ENCODE data around the gene HEXD. TPM values are rescaled to one million over a fixed set of nuclear protein-coding genes. Genes with fewer than 3 reads are reported as not detected.

The HEXD gene
- total and polyA plus RNA-seq, 4 donors = 5.6 to 19.9 (median 12.2) TPM

GRCh38 chr17:82491196-82491530 is 73.0 kb downstream of the HEXD start:
- no peak for DNase-seq (ENCODE audit: low spot score)
- Histone ChIP-seq H3K9me3 (ENCODE audit: control insufficient read depth in 4 of 4, low read length in 3 of 4) (no peaks in the 10 kb centered on the region), H3K4me3 (ENCODE audit: low read depth in 1 of 3, low read length in 3 of 3) (no peak overlapping the region), H3K36me3 (ENCODE audit: control insufficient read depth in 4 of 4, insufficient read depth in 3 of 4, low read depth in 1 of 4, low read length in 3 of 4) (peaks cover 0 to 20% (median 9%) of the 10 kb centered on the region in 4 donors), H3K27ac (ENCODE audit: low read depth in 1 of 2, low read length in 2 of 2) (no peak overlapping the region), H3K27me3 (ENCODE audit: control insufficient read depth in 4 of 4, insufficient read depth in 4 of 4, low read length in 3 of 4) (no peaks in the 10 kb centered on the region), H3K9ac (ENCODE audit: low read depth in 1 of 2, low read length in 2 of 2) (no peak overlapping the region), H3K4me1 (ENCODE audit: control insufficient read depth in 4 of 4, insufficient read depth in 4 of 4, low read length in 3 of 4) (no peaks in the 10 kb centered on the region)
- 97% methylated on average over 10 of the region's 10 CpGs for WGBS
- TF ChIP-seq, protein P1, sequence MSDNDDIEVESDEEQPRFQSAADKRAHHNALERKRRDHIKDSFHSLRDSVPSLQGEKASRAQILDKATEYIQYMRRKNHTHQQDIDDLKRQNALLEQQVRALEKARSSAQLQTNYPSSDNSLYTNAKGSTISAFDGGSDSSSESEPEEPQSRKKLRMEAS (IDR thresholded peaks at IDR 0.05) = no peak
- TF ChIP-seq SP1 (IDR thresholded peaks at IDR 0.05) (no peak), FOXA1 (IDR thresholded peaks at IDR 0.05) (no peak), JUND (IDR thresholded peaks at IDR 0.05) (no peak), NR2F2 (IDR thresholded peaks at IDR 0.05) (no peak), HNF4A (conservative IDR thresholded peaks at IDR 0.05) (no peak), EGR1 (IDR thresholded peaks at IDR 0.05; ENCODE audit: low read depth in 2 of 2) (no peak), TAF1 (conservative IDR thresholded peaks at IDR 0.05) (no peak), HNF4G (IDR thresholded peaks at IDR 0.05) (no peak), CTCF (IDR thresholded peaks at IDR 0.05; ENCODE audit: low read depth, low read length, missing input control) (no peak), YY1 (IDR thresholded peaks at IDR 0.05) (no peak), RXRA (IDR thresholded peaks at IDR 0.05) (no peak), ZBTB33 (IDR thresholded peaks at IDR 0.05) (no peak), GABPA (IDR thresholded peaks at IDR 0.05 in 1 of 2, conservative IDR thresholded peaks at IDR 0.05 in 1 of 2) (no peak), FOXA2 (IDR thresholded peaks at IDR 0.05) (no peak), ATF3 (IDR thresholded peaks at IDR 0.05) (no peak), RAD21 (IDR thresholded peaks at IDR 0.05) (no peak), REST (IDR thresholded peaks at IDR 0.05) (no peak)

Measured in liver (tissue), 9 donors.